Neural progenitor cell (in vitro differentiated cells): ENCODE data around the gene LRRN3. TPM values are rescaled to one million over a fixed set of nuclear protein-coding genes. Genes with fewer than 3 reads are reported as not detected.

Source experiments
- DNase-seq: peaks from one replicate; pipeline ENCODE4 v3.0.0-alpha.2; 2016; ENCODE audit warnings: low spot score
- H2AFZ ChIP-seq: fragments of 200-600 bp; sonication (generic); replicated peaks from 2 replicates; pipeline ENCODE4 v1.6.1; 2016; ENCODE audit warnings: antibody characterized with exemption
- H3F3A ChIP-seq: fragments of 200-600 bp; sonication (generic); 2 replicates; pipeline ENCODE4 v1.6.1; 2016; ENCODE audit warnings: antibody characterized with exemption, low read depth
- H3K27ac ChIP-seq: fragments of 200-600 bp; sonication (generic); 2 replicates; pipeline ENCODE4 v1.5.1; 2016; ENCODE audit warnings: mild to moderate bottlenecking
- H3K27me3 ChIP-seq: fragments of 200-600 bp; sonication (generic); 2 replicates; pipeline ENCODE4 v1.6.1; 2016; ENCODE audit warnings: mild to moderate bottlenecking, moderate library complexity
- H3K36me3 ChIP-seq: fragments of 200-600 bp; sonication (generic); 2 replicates; pipeline ENCODE4 v1.5.1; 2016
- H3K4me1 ChIP-seq: fragments of 200-600 bp; sonication (generic); 2 replicates; pipeline ENCODE4 v1.6.1; 2016; ENCODE audit warnings: mixed run types
- H3K4me2 ChIP-seq: fragments of 200-600 bp; sonication (generic); 2 replicates; pipeline ENCODE4 v1.6.1; 2016
- H3K4me3 ChIP-seq: fragments of 200-600 bp; sonication (generic); 2 replicates; pipeline ENCODE4 v1.5.1; 2016
- H3K79me2 ChIP-seq: fragments of 200-600 bp; sonication (generic); 2 replicates; pipeline ENCODE4 v1.6.1; 2016; ENCODE audit warnings: low read depth
- H3K9ac ChIP-seq: fragments of 200-600 bp; sonication (generic); 2 replicates; pipeline ENCODE4 v1.6.1; 2016
- H3K9me3 ChIP-seq: fragments of 200-600 bp; sonication (generic); 2 replicates; pipeline ENCODE4 v1.5.1; 2016; ENCODE audit warnings: low read depth
- H4K20me1 ChIP-seq: fragments of 200-600 bp; sonication (generic); 2 replicates; pipeline ENCODE4 v1.6.1; 2016; ENCODE audit warnings: low read depth
- H3K27ac Mint-ChIP-seq: 3 replicates; pipeline ENCODE4 v1.8.0; 2021; ENCODE audit warnings: mixed read lengths
- H3K27me3 Mint-ChIP-seq: 2 replicates; pipeline ENCODE4 v1.8.0; 2022; ENCODE audit warnings: low read depth, mild to moderate bottlenecking, inconsistent platforms, moderate library complexity, mixed read lengths; ENCODE audit not compliant: insufficient read depth
- H3K36me3 Mint-ChIP-seq: 3 replicates; pipeline ENCODE4 v1.8.0; 2021; ENCODE audit warnings: mixed read lengths
- H3K4me1 Mint-ChIP-seq: 3 replicates; pipeline ENCODE4 v1.8.0; 2021; ENCODE audit warnings: mixed read lengths
- H3K4me3 Mint-ChIP-seq: 3 replicates; pipeline ENCODE4 v1.8.0; 2021; ENCODE audit warnings: mild to moderate bottlenecking, moderate library complexity, mixed read lengths
- H3K9me3 Mint-ChIP-seq: 3 replicates; pipeline ENCODE4 v1.8.0; 2020; ENCODE audit warnings: mixed read lengths
- CTCF ChIP-seq: fragments of 200-600 bp; sonication (generic); IDR thresholded peaks from 2 replicates; pipeline ENCODE4 v1.5.1; 2017; ENCODE audit warnings: antibody characterized with exemption, mild to moderate bottlenecking
- EZH2 ChIP-seq: fragments of 200-600 bp; sonication (generic); IDR thresholded peaks from 2 replicates; pipeline ENCODE4 v1.6.1; 2017; ENCODE audit warnings: antibody characterized with exemption, mild to moderate bottlenecking, moderate library complexity
- EZH2phosphoT487 ChIP-seq: fragments of 200-600 bp; sonication (generic); IDR thresholded peaks from 2 replicates; pipeline ENCODE4 v1.6.1; 2017; ENCODE audit warnings: antibody characterized with exemption
- total RNA-seq: library from RNA; depleted of rRNA; stranded (reverse); fragments of >200 nt; gene quantifications from 2 replicates; pipeline ENCODE4 v1.2.3, GENCODE V29; 2015; ENCODE audit warnings: low replicate concordance

LRRN3 gene
- total RNA-seq, 1 donor from 2014 or later, result 2.4 TPM

GRCh38 chr7:111053035-111053434 lies 37.9 kb upstream of the LRRN3 start:
- TF ChIP-seq CTCF (no peak), EZH2phosphoT487 (no peak), EZH2 (no peak)
- no peak for DNase-seq
- Mint-ChIP-seq H3K4me1 (peaks cover 20% of the 10 kb centered on the region), H3K27me3 (no peaks in the 10 kb centered on the region), H3K4me3 (no peak overlapping the region), H3K9me3 (peaks cover 3% of the 10 kb centered on the region), H3K27ac (no peak overlapping the region), H3K36me3 (no peaks in the 10 kb centered on the region)
- no peaks in the 10 kb centered on the region for H3K9me3 ChIP-seq
- no peaks in the 10 kb centered on the region for H3K36me3 ChIP-seq
- H3K4me3 ChIP-seq, result no peak overlapping the region
- no peaks in the 10 kb centered on the region for H3F3A ChIP-seq
- peaks cover 3% of the 10 kb centered on the region for H3K4me1 ChIP-seq
- H3K27me3 ChIP-seq, result no peaks in the 10 kb centered on the region
- H3K79me2 ChIP-seq, result no peaks in the 10 kb centered on the region
- no peak overlapping the region for H3K9ac ChIP-seq
- no peak overlapping the region for H3K27ac ChIP-seq
- H3K4me2 ChIP-seq, result no peak overlapping the region
- H4K20me1 ChIP-seq, result no peaks in the 10 kb centered on the region
- H2AFZ ChIP-seq, result no peak overlapping the region

DNA sequence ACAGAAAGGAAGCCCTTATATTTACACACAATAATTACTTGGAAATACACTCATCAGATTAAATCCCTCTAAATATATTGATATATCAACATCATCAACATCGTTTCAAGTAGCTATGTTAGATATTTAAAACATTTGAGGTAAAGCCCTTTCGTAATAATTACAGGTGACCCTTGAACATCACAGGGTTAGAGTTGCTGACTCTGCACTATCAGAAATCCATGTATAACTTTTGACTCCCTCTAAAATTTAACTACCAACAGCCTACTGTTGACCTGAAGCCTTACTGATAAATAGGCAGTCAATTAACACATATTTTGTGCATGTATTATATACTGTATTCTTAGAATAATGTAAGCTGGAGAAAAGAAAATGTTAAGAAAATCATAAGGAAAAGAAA lies 34.6 kb upstream of the LRRN3 start:
- no peak overlapping the region for H3K27ac Mint-ChIP-seq
- no peaks in the 10 kb centered on the region for H3K36me3 ChIP-seq
- H3K9me3 ChIP-seq, result no peaks in the 10 kb centered on the region
- no peaks in the 10 kb centered on the region for H3K27me3 ChIP-seq
- H3K4me1 ChIP-seq, result no peaks in the 10 kb centered on the region
- DNase-seq, result no peak
- H3K4me3 ChIP-seq, result no peak overlapping the region
- peaks cover 2% of the 10 kb centered on the region for H3K4me1 Mint-ChIP-seq
- peaks cover 3% of the 10 kb centered on the region for H3K27me3 Mint-ChIP-seq
- TF ChIP-seq EZH2, result no peak
- no peaks in the 10 kb centered on the region for H4K20me1 ChIP-seq
- H3K4me3 Mint-ChIP-seq, result no peak overlapping the region
- peaks cover 5% of the 10 kb centered on the region for H3K9me3 Mint-ChIP-seq
- no peak overlapping the region for H3K27ac ChIP-seq
- no peaks in the 10 kb centered on the region for H3K79me2 ChIP-seq
- no peak overlapping the region for H3K4me2 ChIP-seq
- no peaks in the 10 kb centered on the region for H3K36me3 Mint-ChIP-seq
- H2AFZ ChIP-seq, result no peak overlapping the region
- no peaks in the 10 kb centered on the region for H3F3A ChIP-seq
- H3K9ac ChIP-seq, result no peak overlapping the region

DNA sequence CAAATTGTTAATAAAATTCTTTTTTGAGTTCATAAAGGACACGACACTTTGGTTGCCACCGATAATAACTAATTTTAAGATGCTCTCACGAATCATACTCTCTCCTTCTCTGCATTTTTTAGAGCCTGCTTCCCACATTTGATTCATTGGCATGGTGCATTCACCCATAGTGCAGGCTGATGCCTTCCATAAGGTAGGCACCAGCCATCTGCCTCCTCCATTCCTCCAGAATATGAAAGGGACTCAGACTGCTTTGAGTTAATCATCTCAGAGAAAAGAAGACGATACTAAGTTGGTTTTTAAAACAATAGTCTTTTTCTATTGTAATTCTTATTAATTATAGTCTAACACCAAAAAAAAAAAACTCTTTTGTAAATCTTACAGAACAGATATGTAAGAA lies 33.9 kb upstream of the LRRN3 start:
- H3K9me3 Mint-ChIP-seq, result peaks cover 12% of the 10 kb centered on the region
- Histone ChIP-seq H2AFZ (no peak overlapping the region), H4K20me1 (no peaks in the 10 kb centered on the region), H3F3A (no peaks in the 10 kb centered on the region), H3K9me3 (no peaks in the 10 kb centered on the region), H3K27ac (no peak overlapping the region), H3K9ac (no peak overlapping the region), H3K4me2 (no peak overlapping the region), H3K36me3 (no peaks in the 10 kb centered on the region), H3K79me2 (no peaks in the 10 kb centered on the region), H3K4me3 (no peak overlapping the region), H3K27me3 (no peaks in the 10 kb centered on the region), H3K4me1 (no peaks in the 10 kb centered on the region)
- no peak overlapping the region for H3K4me3 Mint-ChIP-seq
- peaks cover 3% of the 10 kb centered on the region for H3K27me3 Mint-ChIP-seq
- H3K36me3 Mint-ChIP-seq, result no peaks in the 10 kb centered on the region
- DNase-seq, result no peak
- TF ChIP-seq EZH2 (no peak), EZH2phosphoT487 (no peak), CTCF (no peak)
- no peaks in the 10 kb centered on the region for H3K4me1 Mint-ChIP-seq
- no peak overlapping the region for H3K27ac Mint-ChIP-seq

DNA sequence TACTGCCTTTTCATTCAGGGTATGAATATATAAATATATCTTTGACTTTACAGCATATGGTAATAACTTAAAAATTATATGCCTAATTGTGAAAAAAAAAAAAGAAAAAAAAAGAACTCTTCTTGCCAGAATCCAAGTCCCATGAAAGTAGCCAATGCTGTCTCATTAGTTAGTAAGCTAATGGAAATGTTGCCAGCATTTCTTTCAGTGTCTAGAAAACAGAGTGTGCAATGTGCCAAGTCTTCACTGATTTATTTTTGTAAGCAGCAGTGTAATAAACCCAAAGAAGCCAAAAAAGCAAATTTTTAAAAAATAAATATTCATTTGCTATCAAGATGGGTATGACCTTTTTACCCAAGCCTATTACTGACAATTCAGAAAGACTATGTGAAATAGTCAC lies 31.1 kb upstream of the LRRN3 start:
- H3K4me1 ChIP-seq, result no peaks in the 10 kb centered on the region
- H3K4me3 Mint-ChIP-seq, result no peak overlapping the region
- peaks cover 3% of the 10 kb centered on the region for H3K27me3 Mint-ChIP-seq
- no peak overlapping the region for H3K27ac Mint-ChIP-seq
- no peak overlapping the region for H3K27ac ChIP-seq
- H3K36me3 Mint-ChIP-seq, result peaks cover 5% of the 10 kb centered on the region
- no peaks in the 10 kb centered on the region for H3K4me1 Mint-ChIP-seq
- no peaks in the 10 kb centered on the region for H4K20me1 ChIP-seq
- peaks cover 32% of the 10 kb centered on the region for H3K9me3 Mint-ChIP-seq
- H3K4me3 ChIP-seq, result no peak overlapping the region
- H2AFZ ChIP-seq, result no peak overlapping the region
- H3F3A ChIP-seq, result no peaks in the 10 kb centered on the region
- TF ChIP-seq EZH2 (no peak), EZH2phosphoT487 (no peak), CTCF (no peak)
- H3K9ac ChIP-seq, result no peak overlapping the region
- no peak overlapping the region for H3K4me2 ChIP-seq
- H3K36me3 ChIP-seq, result no peaks in the 10 kb centered on the region
- H3K79me2 ChIP-seq, result no peaks in the 10 kb centered on the region
- H3K27me3 ChIP-seq, result no peaks in the 10 kb centered on the region
- no peak for DNase-seq
- no peaks in the 10 kb centered on the region for H3K9me3 ChIP-seq
